Measurements from ENCODE around the gene SEC14L3.

The SEC14L3 gene

GRCh38 chr22:30433773-30434172 is 38.0 kb downstream of the SEC14L3 start:
- Histone ChIP-seq H3K4me3 (ENCODE audit: low read depth in 1 of 2, low read length in 2 of 2) (no peak overlapping the region), H4K20me1 (ENCODE audit: insufficient read depth, low read length) (no peaks in the 10 kb centered on the region), H3K27ac (ENCODE audit: low read length) (no peak overlapping the region), H3K9ac (ENCODE audit: low read depth, low read length) (no peak overlapping the region), H3K9me3 (ENCODE audit: insufficient read depth, low read length, severe bottlenecking) (no peaks in the 10 kb centered on the region), H3K4me1 (ENCODE audit: insufficient read depth, low read length) (peaks cover 19% of the 10 kb centered on the region), H3K79me2 (ENCODE audit: insufficient read depth, low read length) (no peaks in the 10 kb centered on the region), H3K27me3 (ENCODE audit: insufficient read depth, low read length, poor library complexity) (no peaks in the 10 kb centered on the region), H2AFZ (ENCODE audit: low read depth, low read length) (no peak overlapping the region), H3K4me2 (ENCODE audit: insufficient read depth, low read length) (no peak overlapping the region), H3K36me3 (ENCODE audit: insufficient read depth, low read length) (peaks cover 9% of the 10 kb centered on the region; the same call in 1 of the 2 replicates)
- no peak for ATAC-seq (ENCODE audit: insufficient read depth, low read depth)
- no peak for DNase-seq
- TF ChIP-seq CTCF (IDR thresholded peaks at IDR 0.05; ENCODE audit: borderline replicate concordance, extremely low read depth, low read length, poor library complexity, severe bottlenecking) (no peak), EZH2 (IDR thresholded peaks at IDR 0.05; ENCODE audit: borderline replicate concordance, low read depth, low read length, severe bottlenecking) (no peak)

- Histone ChIP-seq H3K27me3 (ENCODE audit: insufficient read depth, low read length, poor library complexity) (no peaks in the 10 kb centered on the region), H3K9me3 (ENCODE audit: insufficient read depth, low read length, severe bottlenecking) (no peaks in the 10 kb centered on the region), H3K4me1 (ENCODE audit: insufficient read depth, low read length) (peaks cover 19% of the 10 kb centered on the region), H3K4me3 (ENCODE audit: low read depth in 1 of 2, low read length in 2 of 2) (no peak overlapping the region), H3K36me3 (ENCODE audit: insufficient read depth, low read length) (peaks cover 14% of the 10 kb centered on the region), H2AFZ (ENCODE audit: low read depth, low read length) (no peak overlapping the region), H3K27ac (ENCODE audit: low read length) (no peak overlapping the region), H4K20me1 (ENCODE audit: insufficient read depth, low read length) (0 out of 2 replicates have a peak, but pooled peaks cover 3% of the 10 kb centered on the region), H3K79me2 (ENCODE audit: insufficient read depth, low read length) (no peaks in the 10 kb centered on the region), H3K4me2 (ENCODE audit: insufficient read depth, low read length) (no peak overlapping the region), H3K9ac (ENCODE audit: low read depth, low read length) (no peak overlapping the region)
- TF ChIP-seq CTCF (IDR thresholded peaks at IDR 0.05; ENCODE audit: borderline replicate concordance, extremely low read depth, low read length, poor library complexity, severe bottlenecking) (no peak), EZH2 (IDR thresholded peaks at IDR 0.05; ENCODE audit: borderline replicate concordance, low read depth, low read length, severe bottlenecking) (no peak)
- no peak for ATAC-seq (ENCODE audit: insufficient read depth, low read depth)
- DNase-seq: no peak
Measured at GRCh38 chr22:30433227-30433626, 38.6 kb downstream of the SEC14L3 start.

GRCh38 chr22:30432520-30432919 is 39.3 kb downstream of the SEC14L3 start:
- H3K9ac ChIP-seq (ENCODE audit: low read depth, low read length): no peak overlapping the region
- no peak for ATAC-seq (ENCODE audit: insufficient read depth, low read depth)

More at GRCh38 chr22:30432520-30432919, 39.3 kb downstream of the SEC14L3 start:
- peaks cover 21% of the 10 kb centered on the region for H3K36me3 ChIP-seq (ENCODE audit: insufficient read depth, low read length)
- no peak for DNase-seq
- H3K27me3 ChIP-seq (ENCODE audit: insufficient read depth, low read length, poor library complexity): no peaks in the 10 kb centered on the region
- no peak for TF ChIP-seq CTCF (IDR thresholded peaks at IDR 0.05; ENCODE audit: borderline replicate concordance, extremely low read depth, low read length, poor library complexity, severe bottlenecking)
- no peak for TF ChIP-seq EZH2 (IDR thresholded peaks at IDR 0.05; ENCODE audit: borderline replicate concordance, low read depth, low read length, severe bottlenecking)
- no peak overlapping the region for H3K4me3 ChIP-seq (ENCODE audit: low read depth in 1 of 2, low read length in 2 of 2)
- H4K20me1 ChIP-seq (ENCODE audit: insufficient read depth, low read length): 0 out of 2 replicates have a peak, but pooled peaks cover 9% of the 10 kb centered on the region
- no peak overlapping the region for H2AFZ ChIP-seq (ENCODE audit: low read depth, low read length)
- no peak overlapping the region for H3K4me2 ChIP-seq (ENCODE audit: insufficient read depth, low read length)
- H3K9me3 ChIP-seq (ENCODE audit: insufficient read depth, low read length, severe bottlenecking): no peaks in the 10 kb centered on the region
- no peaks in the 10 kb centered on the region for H3K79me2 ChIP-seq (ENCODE audit: insufficient read depth, low read length)
- H3K4me1 ChIP-seq (ENCODE audit: insufficient read depth, low read length): peaks cover 21% of the 10 kb centered on the region
- no peak overlapping the region for H3K27ac ChIP-seq (ENCODE audit: low read length)
